Measurements from ENCODE around the gene ATP5F1C.

DNA sequence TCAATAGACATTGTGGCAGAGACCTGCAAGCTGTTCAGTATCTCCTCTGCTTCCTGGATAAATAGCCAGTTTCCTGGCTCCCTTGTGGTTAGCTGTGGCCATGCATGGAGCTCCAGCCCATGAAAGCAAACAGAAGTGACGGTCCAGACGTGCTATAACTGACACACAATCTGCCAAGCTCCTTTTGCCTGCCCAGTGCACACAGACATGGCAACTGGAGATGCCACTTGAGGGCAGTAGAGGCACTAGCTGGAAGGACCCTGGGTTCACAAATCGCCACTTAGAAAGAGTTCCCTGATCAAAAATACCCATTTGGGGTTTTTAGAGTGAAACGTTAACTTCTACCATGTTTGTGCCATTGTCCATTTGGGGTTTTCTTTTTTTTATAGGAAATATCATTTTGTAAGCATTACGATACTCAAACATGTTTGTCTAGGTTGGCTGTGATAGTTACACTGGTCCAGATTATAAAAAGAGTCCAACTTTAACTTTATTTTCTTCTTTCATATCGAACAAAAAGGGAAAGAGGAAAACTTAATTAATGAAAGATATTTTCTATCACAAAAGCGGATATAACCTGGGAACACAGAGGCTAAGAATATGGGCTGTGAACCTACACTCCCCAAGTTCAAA, 31.5 kb upstream of the ATP5F1C start:
- TF ChIP-seq POLR2A (IDR thresholded peaks at IDR 0.05; ENCODE audit: low read length) (no peak), GATA1 (IDR thresholded peaks at IDR 0.05; ENCODE audit: low read depth, low read length) (no peak)

Measured in erythroblast (primary cell).